Measurements from ENCODE around the gene GRIK4.

Gene GRIK4

DNA sequence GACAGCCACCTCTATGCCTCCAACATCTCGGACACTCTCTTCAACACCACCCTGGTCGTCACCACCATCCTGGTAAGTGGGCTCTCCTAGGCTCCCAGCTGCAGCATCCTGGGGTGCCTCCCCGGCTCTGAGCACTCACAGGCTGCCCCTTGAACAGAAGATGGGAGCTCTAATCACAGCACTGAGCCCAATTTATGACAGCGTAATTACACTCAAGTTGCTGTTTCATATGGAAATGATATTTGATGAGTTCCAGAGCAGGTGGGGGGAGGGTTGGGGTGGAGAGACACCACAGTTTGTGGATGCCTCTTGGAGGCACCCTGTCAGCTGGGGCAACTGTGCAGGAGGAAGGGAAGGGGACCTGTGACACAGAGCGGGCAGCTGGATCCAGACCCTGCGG, 387.0 kb downstream of the GRIK4 start:
- DNase-seq: no peak

DNA sequence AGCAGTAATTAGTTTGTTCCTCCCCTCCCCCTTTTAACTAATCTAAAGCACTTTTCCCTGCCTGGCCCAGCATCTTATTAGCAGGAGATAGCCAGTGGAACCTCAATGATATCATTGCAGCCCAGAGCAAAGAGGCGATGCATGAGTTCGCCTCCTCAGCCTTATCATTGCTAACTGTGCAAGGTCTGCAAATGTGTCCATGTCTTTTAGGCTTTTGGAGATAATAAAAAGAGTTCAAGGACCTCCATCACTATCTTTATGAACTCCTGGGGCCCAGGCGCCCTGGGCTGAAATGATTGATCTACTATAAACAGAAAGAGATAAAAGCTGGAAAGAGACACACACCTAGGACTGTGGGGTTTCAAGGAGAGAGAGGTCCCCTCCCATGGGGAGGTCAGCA, 388.2 kb downstream of the GRIK4 start:
- DNase-seq: no peak

DNA sequence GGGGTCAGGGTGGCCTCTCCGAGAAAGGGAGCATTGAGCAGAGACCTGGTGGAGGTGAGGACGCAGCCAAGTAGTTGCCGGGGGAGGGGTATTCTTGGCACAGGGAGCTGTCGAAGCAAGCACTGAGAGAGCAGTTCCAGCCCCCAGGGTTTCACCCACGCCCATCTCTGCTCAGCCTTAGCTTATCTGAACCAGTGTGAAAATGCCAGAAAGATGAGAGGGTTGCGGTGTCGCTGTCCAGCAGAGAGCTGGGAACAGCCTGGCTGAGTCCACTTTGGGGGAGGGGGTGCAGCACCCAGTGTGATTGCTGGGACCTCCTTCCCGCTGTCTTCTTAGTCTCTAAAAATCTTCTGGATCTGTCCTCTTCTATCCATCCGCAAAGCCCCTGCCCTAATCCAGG, 389.1 kb downstream of the GRIK4 start:
- no peak for DNase-seq

DNA sequence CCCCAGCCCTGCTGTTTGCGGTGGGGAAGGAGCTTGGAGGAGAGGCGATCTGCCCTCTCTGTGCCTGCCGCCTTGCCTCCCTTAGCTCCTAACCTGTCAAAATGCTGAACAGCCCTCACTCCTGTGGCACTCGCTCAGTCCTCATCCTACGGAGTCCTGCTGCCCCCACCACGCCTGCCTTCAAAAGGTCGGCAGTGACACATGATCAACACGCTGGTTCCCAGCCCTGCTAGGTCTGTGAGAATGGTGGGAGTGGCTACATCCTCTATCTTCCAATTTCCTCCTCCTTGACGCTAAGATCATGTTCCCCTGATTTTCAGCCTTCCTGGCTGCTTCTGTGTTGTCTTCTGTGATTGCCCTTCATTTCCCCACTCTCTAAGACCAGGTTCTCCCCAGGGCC, 392.1 kb downstream of the GRIK4 start:
- DNase-seq: no peak

DNA sequence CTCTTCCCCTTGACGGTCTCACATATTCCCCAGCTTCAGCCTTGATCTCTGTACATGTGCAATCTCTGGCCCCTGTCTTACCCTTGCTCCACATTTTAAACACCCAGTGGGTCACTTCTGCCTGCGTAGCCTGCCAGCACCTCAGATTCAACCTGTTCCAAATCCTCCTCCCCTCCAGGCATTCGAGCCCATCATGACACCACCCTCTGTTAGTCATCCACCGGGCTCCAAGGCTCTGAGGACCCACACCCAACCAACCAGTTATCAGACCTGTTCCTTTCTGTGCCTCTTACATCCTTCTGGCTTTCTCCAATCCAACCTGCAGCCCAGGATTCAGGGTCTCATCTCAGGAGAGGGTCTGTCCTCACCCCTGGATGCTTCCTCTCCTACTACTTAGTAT, 392.6 kb downstream of the GRIK4 start:
- no peak for DNase-seq

DNA sequence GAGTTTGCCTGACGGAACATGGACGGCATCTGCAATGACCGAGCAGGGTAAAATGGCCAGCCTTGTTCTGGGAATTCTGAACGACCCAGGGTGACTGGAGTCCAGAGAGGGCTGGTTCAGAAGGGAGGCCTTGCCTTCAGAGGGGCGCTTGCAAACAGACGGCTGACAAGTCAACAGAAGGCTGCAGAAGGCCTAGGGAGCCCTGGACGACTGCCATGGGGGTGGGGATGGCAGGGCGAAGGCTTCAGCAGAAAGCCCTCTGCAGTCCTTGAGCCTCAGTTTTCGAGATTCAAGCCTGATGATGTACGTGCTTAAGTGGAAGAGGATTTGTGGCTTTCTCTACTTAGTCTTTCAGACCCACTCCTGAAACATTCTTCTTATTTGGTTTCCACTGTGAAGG, 395.2 kb downstream of the GRIK4 start:
- DNase-seq: no peak

DNA sequence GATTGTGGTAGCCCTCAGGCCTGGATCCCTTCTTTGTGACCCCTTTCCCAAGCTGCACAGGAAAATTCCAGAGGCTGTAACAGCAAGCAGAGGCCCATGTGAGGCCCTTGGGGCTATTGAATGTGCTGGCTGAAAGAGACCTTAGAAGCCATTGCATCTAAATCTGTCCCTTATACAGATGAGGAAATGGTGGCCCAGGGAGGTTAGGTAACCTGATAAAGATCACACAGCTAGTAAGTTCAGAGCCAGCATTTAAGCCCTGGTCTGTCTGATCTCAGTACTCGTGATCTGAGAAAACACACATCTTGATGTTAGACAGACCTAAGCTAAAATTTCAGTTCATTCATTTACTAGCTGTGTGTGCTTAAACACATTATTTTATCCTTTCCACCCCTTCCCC, 396.4 kb downstream of the GRIK4 start:
- no peak for DNase-seq

DNA sequence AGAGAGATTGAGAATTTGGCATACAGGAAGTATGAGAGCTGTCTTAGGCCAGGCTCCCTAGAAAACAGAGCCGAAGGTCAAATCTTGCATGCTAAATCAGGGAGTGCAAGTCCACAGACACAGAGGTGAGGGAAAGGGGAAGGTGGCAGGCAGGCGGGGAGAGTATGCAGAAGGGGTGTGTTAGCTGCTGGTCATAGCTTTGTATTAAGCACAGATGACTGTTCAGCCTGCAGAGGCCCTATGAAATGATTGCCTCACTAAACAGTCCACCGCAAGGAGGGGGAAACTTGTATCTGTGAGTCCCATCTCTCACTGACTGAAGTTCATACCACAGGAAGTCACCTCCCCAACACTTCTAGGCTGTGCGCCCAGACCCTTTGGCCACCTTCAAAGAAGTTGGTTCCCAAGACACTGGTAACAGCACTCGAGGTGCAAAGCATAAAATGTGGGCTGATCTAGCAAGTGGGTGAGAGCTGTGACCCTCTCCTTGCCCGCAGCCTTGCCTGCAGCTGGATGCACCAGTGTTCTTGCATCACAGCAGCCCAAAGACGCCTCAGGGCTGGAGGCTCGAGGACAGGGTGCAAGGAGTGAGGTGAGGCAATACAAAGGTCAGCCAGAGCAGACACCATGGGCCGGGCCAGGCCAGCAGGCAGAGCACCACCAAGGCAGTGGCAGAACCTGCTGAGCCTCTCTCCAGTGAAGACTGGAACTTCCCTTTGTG, 397.1 kb downstream of the GRIK4 start:
- no peak for DNase-seq

DNA sequence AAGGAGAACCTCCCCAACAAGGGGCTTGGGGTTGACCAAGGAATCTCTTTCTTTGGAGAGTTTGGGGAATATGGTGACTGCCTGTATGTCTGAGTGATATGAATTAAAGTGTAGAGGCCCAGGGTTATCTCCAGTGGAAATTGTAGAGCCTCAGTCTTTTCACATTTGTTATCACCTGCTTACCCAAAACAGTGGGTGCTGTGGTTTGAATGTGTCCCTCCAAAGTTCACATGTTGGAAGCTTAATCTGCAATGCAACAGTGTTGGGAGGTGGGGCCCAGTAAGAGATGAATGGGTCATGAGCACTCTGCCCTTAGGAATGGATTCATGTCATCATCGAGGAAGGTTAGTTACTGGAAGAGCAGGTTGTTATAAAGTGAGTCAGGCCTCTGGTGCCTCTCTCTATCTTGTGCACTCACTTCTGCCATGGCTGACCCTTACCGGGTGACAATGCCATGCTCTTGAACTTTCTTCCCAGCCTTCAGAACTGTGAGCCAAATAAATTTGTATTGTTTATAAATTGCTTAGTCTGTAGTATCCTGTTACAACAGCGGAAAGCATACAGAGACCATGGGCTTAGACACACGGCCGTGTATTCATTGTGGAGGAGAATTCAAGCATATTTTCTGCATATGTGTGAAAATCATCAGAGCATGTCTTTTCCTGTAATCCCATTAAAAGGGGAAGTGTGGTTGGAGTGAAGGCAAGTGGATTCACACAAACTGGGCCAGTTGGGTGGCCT, 398.3 kb downstream of the GRIK4 start:
- no peak for DNase-seq

DNA sequence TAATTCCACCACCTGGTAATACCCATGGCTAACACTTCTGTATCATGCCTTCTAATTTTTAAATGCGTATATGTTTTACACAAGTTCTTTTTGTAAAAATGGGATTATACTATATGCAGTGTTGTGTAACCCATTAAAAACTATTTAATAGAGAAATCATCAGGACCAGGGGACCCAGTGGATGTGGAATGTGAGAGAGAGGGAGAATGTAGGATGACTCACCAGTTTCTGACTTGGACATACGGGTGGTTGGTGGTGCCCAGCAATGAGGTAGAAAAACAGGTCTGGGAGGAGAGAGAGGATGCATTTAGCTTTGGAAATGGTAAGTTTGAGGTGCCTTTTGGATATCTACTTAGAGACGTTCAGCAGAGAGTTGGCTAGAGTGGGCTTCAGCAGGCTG, 400.4 kb downstream of the GRIK4 start:
- DNase-seq: no peak

DNA sequence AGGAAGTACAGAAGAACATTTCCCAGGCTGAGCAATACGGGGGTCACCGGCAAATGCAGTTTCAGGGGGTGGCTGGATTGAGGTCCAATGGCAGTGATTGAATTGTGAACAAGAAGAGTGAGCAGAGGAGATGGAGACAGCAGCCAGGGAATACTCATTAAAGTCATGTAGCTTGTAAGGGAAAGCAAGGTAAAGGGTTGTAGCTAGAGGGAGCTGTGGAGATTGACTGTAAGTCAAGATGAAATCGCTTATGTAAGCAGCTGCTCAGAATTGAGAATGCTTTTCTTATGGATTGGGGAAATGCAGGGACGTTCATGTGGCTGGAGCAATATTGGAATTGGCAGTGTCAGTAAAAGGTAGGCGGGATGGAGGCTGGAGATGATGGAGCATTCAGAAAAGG, 401.0 kb downstream of the GRIK4 start:
- DNase-seq: no peak

DNA sequence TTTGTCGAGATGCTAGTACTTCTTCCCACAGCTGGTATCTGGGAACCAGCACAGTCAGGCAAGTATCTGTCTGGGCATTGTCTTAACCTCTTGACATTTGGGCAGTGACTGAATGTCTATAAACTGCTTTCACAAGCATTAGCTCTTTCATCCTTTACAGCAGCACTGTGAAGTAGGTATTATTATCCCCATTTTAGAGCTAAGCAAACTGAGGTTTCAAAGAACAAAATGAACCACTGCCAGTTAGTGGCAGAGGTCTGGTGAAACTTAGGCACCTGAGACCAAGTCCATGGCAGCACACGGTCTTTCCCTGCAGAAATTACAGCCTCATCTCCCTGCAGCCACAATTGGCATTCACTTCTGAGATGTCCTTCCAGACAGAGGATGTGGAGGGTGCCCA, 401.4 kb downstream of the GRIK4 start:
- DNase-seq: no peak

DNA sequence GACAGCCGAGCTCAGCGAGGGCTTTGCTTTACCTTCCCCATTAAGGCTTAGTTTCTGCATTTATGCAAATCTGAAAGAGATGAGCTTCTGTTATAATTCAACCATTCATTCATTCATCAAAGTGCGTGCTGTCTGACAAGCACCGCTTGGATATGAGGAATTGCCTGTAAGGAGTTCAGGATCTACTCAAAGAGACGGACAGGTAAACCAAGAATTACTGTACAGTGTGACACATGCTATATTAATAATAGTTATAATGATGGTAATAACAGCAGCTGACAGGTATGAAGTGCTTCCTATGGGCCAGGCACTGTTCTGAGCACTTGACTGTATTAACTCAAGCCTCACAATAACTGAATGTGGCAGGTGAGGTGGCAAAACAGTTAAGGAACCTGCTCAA, 402.5 kb downstream of the GRIK4 start:
- no peak for DNase-seq

DNA sequence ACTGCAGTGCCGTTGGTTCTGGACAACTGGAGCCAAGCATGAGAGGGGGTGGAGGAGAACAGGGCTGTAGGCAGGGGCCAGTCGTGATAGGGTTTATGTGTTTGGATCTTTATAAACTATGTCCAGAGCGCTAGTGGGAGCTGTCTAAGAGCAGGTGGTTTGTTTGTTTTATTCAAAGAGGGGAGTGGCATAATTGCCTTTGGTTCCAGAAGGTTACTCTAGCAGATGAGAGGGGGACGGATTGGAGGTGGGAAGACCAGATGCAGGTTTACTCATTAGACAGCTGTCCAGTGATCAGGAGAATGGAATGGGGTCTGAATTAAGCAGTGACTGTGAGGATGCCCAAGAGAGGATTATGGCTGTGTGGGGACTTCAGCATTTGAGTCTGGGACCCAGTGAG, 403.1 kb downstream of the GRIK4 start:
- DNase-seq: no peak

DNA sequence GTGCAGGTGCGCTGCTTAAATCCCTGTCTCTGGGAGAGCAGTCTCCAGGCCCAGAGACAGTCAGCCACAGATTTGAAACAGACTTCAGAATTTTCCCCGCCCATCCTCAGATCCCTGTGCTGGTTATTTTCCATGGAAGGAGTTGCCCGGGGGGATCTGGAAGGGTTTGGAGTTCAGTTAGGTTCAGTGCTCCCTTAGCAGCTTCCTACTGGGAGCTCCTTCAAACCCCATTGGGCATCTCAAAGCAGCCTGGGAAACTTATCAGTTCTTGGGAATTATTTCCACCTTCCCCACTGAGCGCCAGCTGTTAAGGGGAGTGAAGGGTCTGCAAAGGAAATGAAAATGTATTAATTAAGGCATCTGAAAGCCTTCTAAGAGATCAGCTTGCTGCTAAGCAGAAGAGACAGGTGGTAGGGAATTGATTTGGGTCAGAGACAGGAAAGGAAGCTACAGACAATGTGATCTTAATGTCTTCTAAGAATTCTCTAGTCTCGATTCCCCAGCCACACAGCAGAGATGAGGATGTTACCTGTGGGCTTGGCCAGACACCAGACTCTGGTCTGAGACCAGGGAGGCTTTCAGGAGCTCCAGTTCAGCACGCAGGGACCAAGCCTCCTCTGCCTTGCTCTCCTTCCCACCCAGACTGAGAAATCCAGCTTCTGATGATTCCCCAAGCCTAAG, 406.2 kb downstream of the GRIK4 start:
- no peak for DNase-seq

DNA sequence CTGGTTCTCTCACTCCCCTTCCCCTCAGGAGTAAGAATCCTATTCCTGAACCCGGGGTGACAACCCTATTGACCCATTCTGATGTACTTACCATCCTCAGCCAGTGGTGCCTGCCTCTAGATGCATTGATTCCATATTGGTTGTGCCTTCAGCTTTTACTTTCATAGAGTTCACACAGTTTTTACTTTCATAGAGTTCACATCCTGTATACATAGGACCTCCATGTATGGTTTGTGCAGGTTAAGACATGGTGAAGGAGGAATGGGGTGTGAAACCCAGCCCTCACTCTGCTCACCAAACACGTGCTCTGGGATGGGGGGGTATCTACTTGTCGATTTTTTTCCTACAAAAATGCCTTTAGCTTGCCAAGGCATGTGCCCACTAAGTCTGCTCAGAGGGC, 406.7 kb downstream of the GRIK4 start:
- DNase-seq: no peak

DNA sequence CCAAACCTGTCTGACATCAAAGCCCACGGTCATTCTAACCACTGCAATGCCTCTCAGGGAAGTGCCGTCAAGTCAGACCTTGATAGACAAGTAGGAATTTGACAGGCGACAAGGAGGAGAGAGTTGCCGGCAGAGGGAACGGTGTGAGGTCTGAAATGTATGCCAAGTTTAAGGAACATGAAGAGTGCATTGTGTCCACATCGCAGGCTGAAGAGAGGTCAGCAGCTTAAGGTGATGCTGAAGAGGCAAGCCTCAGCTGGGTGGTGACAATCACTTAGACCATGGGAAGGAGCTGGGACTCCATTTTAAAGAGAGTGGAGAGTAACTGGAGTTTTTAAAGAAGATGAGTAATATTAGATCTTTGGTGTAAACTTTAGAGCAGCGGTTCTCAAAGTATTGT, 407.5 kb downstream of the GRIK4 start:
- DNase-seq: no peak

DNA sequence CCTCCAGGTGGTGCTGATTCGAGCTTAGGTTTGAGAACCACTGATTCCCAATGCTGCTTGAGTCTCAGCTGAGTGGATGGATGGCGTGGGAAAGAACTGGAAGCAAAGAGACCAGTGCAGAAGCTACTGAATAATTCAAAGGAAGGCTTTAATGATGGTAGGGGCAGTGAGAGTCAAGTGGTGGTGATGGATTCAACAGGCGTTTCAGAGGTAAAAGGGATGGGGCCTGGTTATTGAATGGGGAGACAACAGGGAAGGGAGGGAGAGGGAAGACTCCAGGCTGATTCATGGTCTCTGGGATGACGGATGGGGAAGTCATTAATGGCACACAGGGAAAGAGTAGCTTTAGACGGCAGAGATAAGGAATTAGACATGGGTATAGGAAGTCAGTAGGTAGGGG, 408.0 kb downstream of the GRIK4 start:
- no peak for DNase-seq

DNA sequence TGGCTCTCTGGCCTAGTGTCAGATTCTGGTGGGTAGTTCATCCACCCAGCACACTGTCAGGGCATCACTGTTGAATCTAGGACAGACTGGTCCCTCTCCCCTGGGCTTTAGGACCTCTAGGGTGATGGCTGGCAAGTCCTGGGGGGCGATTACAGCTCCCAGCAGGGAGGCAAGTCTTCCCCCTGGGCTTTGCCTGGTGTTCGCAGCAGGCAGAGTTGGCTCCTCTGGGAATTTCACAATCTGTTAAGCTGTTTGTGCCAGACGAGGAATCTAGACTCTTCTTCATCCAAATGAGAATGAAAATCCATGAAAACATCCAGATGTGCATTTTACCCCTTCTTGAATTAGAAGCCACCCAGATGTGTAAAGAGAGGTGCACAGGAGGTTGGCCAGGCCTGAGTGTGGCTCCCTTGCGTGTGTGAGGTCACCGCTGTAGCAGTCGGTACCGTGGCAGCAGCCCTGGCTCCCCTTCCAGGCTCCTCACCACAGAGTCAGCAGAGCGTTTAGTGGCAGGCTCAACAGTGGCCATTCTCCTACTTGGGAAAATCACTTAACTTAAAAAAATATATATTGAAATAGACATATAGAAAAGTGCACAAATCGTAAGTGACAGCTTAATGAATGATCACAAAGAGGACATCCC, 412.4 kb downstream of the GRIK4 start:
- DNase-seq: no peak

DNA sequence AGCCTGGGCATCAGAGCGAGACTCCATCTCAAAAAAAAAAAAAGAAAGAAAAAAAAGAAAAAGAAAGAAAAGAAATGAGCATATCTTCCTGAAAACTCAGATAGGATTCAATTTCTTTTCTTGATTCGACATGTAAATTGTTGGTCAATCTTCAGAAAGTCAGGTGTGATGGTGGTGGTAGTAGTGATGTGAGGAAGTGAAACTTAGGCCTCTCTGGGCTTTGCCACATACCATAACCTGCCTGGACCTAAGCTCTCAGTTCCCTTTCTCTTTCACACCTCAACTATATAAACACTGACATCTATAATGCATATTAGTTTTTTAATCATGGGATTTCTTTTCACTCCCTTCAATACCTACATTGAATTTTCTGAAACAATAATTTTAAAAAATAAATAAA, 414.4 kb downstream of the GRIK4 start:
- no peak for DNase-seq

DNA sequence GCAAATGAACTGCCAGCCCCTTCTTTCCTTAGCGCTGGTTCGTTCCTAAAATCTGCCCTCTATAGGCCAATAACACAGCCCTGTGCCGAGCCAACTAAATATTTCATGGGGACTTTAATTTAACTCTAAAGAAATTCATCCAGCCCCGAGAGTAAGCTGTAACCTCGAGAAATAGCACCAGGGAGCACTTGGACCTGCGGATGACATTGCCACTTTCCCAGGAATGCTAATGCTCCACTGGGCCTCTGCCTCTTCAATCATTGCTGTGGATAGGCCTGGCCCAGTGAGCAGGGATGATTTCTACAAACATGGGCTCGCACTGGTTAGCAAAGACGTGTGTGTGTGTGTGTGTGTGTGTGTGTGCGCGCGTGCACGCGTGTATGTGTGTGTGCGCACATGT, 417.1 kb downstream of the GRIK4 start:
- DNase-seq: no peak

DNA sequence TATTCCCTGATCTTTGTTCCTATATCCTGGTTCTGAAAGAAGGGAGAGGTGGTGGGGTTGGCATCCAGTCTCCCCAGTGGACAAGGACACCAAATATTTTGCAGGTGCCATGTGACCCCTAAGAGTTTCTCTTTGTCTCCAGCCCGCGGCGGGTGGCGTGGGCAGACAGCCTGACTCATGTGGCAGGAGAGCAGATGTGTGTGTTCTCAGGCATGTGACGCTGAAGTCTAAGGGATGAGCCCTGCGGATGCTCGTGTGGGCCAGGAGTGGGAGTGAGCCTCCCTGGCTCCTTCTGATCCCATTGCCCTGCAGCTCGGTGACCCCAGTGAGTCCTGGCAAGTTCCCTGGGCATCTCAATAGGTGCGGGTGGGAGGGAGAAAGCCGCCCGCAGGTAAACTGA, 417.5 kb downstream of the GRIK4 start:
- DNase-seq: no peak

DNA sequence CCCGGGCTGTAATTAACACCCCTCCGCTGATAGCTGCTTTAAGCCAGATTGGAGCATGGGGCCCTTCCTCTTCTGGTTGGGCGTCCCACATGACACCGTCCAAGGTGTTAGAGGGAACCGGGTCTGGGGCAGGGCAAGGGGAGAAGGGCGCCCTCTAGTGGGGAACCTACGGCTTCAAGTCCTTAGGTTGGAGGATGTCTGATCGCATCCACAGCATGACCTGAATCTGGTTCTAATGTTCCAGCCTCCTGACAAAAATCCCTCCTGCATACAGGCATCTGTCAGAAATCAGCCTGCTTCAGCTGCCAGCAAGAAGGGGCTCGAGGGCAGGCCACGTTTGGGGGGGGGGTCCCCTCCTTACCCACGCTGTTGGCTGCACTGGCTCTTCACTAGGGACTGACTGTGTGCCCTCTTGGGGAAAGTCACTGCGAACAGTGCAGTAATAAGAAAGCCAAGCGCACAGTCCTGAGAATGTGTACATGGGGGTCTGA, 418.2 kb downstream of the GRIK4 start:
- peak; percentile 69 for DNase-seq
